Cardiac muscle cell (in vitro differentiated cells and primary cell): ENCODE measurements around the gene KIF6. TPM values are rescaled to one million over a fixed set of nuclear protein-coding genes. Genes with fewer than 3 reads are reported as not detected.

ENCODE experiments used
- DNase-seq, 2 donors: peaks; one replicate each; pipeline versions ENCODE4 v3.0.0 to v3.0.0-alpha.2; 2010 to 2017; ENCODE audit warnings: low read depth in 1 of 2, low spot score in 1 of 2
- H3K27ac ChIP-seq: fragments of 200-600 bp; sonication (generic); 2 replicates; pipeline ENCODE4 v1.5.1; 2016
- H3K27me3 ChIP-seq: fragments of 200-600 bp; sonication (generic); 2 replicates; pipeline ENCODE4 v1.6.0; 2016; ENCODE audit warnings: control low read depth
- H3K36me3 ChIP-seq: fragments of 200-600 bp; sonication (generic); 2 replicates; pipeline ENCODE4 v1.5.1; 2016; ENCODE audit warnings: control low read depth
- H3K4me1 ChIP-seq: fragments of 200-600 bp; sonication (generic); 2 replicates; pipeline ENCODE4 v1.8.1; 2017; ENCODE audit warnings: low read depth, mild to moderate bottlenecking, mixed run types
- H3K4me3 ChIP-seq: fragments of 200-600 bp; sonication (generic); 2 replicates; pipeline ENCODE4 v1.5.1; 2016; ENCODE audit warnings: mild to moderate bottlenecking
- H3K9me3 ChIP-seq: fragments of 200-600 bp; sonication (generic); 2 replicates; pipeline ENCODE4 v1.5.1; 2017; ENCODE audit warnings: low read depth, mild to moderate bottlenecking, control low read depth
- polyA plus RNA-seq: library from polyadenylated mRNA; unstranded; fragments of >200 nt; fragmentation: Nextera tagmentation; extraction: Ambion mirVana; gene quantifications from 2 replicates; pipeline ENCODE4 v1.2.1, GENCODE V29; 2016
- total RNA-seq: library from RNA; depleted of rRNA; stranded (reverse); fragments of >200 nt; gene quantifications from 2 replicates; pipeline ENCODE4 v1.2.3, GENCODE V29; 2016
- TF ChIP-seq, protein P1 (sequence below): IDR thresholded peaks from 2 replicates; pipeline ENCODE4 v1.5.1; 2012; ENCODE audit warnings: low read depth, mild to moderate bottlenecking, low read length

KIF6 gene
- total and polyA plus RNA-seq, 2 experiments from 2014 or later = 0.69 to 1.7 TPM

DNA sequence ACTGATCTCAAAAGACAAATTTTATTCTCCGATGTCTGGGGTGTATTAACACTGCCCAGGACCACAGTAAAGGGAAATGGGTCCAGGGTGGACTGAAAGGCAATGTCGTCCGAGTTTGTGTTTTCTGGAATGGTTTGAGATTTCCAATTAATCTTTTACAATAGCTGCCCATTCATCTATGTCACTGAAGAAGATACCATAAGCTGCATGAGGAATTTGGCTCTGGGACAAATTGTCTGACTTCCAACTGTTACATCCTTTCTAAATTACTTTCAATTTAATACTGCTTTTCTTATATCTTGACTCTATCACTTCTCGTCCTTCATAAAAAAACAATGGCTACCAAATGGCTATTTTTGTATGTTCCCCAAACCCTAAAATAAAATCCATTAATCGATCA, 272.0 kb downstream of the KIF6 start:
- Histone ChIP-seq H3K4me1 (no peaks in the 10 kb centered on the region), H3K36me3 (no peaks in the 10 kb centered on the region), H3K9me3 (no peaks in the 10 kb centered on the region), H3K27ac (no peak overlapping the region), H3K4me3 (no peak overlapping the region), H3K27me3 (no peaks in the 10 kb centered on the region)
- TF ChIP-seq, protein P1, sequence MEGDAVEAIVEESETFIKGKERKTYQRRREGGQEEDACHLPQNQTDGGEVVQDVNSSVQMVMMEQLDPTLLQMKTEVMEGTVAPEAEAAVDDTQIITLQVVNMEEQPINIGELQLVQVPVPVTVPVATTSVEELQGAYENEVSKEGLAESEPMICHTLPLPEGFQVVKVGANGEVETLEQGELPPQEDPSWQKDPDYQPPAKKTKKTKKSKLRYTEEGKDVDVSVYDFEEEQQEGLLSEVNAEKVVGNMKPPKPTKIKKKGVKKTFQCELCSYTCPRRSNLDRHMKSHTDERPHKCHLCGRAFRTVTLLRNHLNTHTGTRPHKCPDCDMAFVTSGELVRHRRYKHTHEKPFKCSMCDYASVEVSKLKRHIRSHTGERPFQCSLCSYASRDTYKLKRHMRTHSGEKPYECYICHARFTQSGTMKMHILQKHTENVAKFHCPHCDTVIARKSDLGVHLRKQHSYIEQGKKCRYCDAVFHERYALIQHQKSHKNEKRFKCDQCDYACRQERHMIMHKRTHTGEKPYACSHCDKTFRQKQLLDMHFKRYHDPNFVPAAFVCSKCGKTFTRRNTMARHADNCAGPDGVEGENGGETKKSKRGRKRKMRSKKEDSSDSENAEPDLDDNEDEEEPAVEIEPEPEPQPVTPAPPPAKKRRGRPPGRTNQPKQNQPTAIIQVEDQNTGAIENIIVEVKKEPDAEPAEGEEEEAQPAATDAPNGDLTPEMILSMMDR = no peak
- DNase-seq = peak in 1 of 2 donors; percentile 34

DNA sequence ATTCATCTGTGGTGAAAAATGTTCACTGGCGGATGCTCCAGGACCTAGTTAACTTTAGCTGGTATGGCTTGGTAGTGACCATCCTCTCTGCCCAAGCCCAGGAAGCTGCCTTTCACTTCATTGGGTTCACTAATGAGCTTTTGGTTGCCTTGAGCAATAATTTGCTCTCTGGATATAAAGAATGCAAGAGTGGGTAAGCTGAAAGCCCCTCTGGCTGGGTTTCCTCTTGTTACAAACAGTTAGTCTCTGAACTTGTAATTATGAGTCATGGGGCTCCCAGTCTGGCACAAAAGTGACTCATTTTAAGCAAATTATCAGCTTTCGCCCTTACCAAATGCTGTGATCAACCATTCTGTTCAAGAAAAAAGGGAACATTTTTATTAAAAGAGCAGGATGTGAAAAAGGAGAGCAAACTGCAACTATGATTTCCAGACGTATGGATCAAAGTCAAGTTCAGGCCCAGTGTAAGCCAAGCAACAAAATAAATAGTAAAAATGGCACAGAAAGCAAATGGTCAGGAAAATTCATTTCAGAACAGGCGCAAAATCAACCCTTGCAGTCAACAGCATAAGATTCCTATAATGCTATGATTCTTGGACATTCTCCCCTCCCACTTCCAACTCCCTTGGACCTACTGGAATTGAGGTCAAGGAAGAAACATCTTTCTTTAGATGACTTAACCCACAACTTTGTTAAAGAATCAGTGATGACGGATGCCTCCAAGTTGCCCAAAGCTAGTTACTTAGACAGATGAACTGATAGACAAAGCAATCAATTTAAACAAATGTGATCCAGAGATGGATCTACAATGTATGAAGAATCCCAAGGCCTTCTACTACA, 272.7 kb downstream of the KIF6 start:
- Histone ChIP-seq H3K27ac (no peak overlapping the region), H3K36me3 (no peaks in the 10 kb centered on the region)
- TF ChIP-seq, protein P1 = no peak

DNA sequence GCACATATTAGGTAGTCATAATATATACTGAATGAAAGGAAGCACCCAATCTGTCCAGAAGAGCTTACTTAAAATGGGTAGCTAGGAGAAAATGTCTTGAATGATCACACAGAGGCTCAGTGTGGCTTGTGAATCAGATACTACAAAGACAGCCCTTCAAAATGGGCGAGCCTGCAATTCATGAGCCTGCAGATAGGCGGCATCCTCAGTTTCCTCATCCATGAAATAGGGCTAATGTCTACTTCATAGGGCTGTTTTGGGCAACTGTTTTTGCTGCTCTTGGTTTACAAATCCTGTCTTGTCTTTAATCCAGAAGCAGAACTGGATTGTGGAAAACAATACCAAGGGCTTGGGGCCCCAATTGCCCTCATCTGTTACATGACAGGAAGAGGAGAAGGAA, 273.4 kb downstream of the KIF6 start:
- no peak overlapping the region for H3K4me3 ChIP-seq
- no peak overlapping the region for H3K27ac ChIP-seq
- TF ChIP-seq, protein P1 = peak; percentile 39
- no peaks in the 10 kb centered on the region for H3K9me3 ChIP-seq
- H3K36me3 ChIP-seq = no peaks in the 10 kb centered on the region
- no peaks in the 10 kb centered on the region for H3K4me1 ChIP-seq
- DNase-seq = no peak
- H3K27me3 ChIP-seq = no peaks in the 10 kb centered on the region

More for the DNA sequence above, 272.7 kb downstream of the KIF6 start:
- Histone ChIP-seq H3K4me1 (no peaks in the 10 kb centered on the region), H3K9me3 (no peaks in the 10 kb centered on the region), H3K4me3 (no peak overlapping the region), H3K27me3 (no peaks in the 10 kb centered on the region)
- DNase-seq = peak in 1 of 2 donors; percentile 46

DNA sequence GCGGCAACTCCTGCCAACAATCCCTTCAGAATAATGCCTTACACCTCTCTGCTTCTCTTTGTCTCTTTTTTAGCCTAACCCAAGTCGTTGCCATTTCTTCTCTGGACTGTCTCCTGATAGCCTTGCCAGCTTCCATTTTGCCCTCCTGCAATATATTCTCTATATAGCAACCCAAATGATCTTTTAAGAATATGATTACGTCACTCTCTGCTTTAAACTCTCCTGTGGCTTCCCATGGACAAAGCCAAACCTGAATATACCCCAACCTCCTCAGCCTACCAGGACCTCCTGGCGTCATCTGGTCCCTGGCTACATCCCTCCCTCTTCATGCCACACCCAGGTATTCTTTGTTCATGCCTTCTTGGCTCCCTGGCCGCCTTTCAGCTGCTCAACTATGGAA, 276.2 kb downstream of the KIF6 start:
- Histone ChIP-seq H3K9me3 (no peaks in the 10 kb centered on the region), H3K36me3 (no peaks in the 10 kb centered on the region), H3K4me3 (no peak overlapping the region), H3K27me3 (no peaks in the 10 kb centered on the region), H3K27ac (no peak overlapping the region), H3K4me1 (no peaks in the 10 kb centered on the region)
- TF ChIP-seq, protein P1 = no peak
- DNase-seq = no peak

DNA sequence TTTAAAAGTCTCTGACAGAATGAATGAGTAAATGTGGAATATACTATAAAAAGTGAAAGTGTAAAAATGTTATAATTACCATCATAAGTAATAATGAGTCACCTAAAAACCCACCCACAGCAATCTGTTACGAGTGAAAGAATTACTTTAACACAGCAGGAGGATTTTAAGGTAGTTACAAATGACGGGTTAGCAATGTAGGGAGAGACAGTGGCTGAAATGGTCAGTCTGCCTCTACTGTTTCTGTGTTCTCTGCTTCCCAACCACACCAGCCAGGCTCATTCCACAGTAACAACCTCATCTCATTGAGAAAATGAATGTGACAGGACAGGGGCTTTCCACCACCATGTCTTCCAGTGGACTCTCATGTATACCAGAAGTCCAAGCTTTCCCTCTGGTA, 278.3 kb downstream of the KIF6 start:
- Histone ChIP-seq H3K27ac (no peak overlapping the region), H3K4me1 (no peaks in the 10 kb centered on the region), H3K4me3 (no peak overlapping the region), H3K36me3 (no peaks in the 10 kb centered on the region), H3K9me3 (no peaks in the 10 kb centered on the region), H3K27me3 (no peaks in the 10 kb centered on the region)
- DNase-seq = no peak
- TF ChIP-seq, protein P1 = no peak
